HG03095 (cell line): Measurements from ENCODE around the gene RELN.
A peak's percentile ranks its signal among the peaks of the same experiment; 100 is the strongest.
"Not testable (repeated sequence)": the region's sequence is repeated elsewhere in the genome, so short reads cannot be mapped to it uniquely, and the experiment has no call there.

Source experiments
- ATAC-seq: cut with Tn5 transposase; IDR thresholded peaks from one replicate; pipeline ENCODE4 v1.9.1; 2021; ENCODE audit warnings: moderate library complexity; ENCODE audit not compliant: unreplicated experiment

RELN gene

DNA sequence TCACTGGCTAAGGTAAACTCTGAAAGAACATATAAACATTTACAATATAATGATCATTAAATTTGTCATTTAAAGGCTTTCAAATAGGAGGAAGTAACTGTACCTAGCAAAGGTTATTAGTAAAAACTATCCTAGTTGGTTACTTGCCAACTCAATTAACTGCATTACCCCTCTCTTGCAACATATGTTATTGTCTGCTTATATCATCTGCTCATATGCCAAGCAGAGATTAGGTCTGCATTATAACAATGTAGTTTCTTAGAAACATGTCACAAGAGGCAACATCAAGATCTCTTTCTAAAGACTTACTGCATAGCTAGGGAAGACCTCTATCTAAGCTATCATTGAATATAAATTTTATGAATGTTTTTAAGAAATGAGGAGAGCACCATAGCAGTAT, 132.5 kb downstream of the RELN start:
- no peak for ATAC-seq

GRCh38 chr7:103855671-103856070, 133.8 kb downstream of the RELN start:
- no peak for ATAC-seq

DNA sequence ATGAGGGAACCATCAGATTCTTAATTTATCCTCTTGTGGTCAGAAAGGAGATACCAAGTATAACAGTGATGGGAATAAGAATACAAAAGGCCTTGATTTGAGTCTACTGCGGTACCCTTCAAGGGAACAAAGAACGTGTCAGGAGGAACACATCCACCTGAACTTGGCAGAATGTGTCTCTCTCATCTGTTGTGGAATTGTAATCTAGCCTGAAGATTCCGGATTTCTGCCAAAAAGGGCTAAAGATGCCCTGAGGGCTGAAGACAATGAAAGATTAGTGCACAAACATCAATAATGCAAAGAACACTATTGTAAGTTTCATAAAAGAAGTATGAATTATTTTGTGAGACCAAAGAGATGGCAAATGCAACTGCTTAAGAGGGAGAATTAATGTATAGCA, 134.8 kb downstream of the RELN start:
- ATAC-seq, result no peak

GRCh38 chr7:103851357-103851756, 138.1 kb downstream of the RELN start:
- no peak for ATAC-seq

- ATAC-seq, result no peak
These were observed 145.6 kb downstream of the RELN start for GRCh38 chr7:103843689-103844480.

DNA sequence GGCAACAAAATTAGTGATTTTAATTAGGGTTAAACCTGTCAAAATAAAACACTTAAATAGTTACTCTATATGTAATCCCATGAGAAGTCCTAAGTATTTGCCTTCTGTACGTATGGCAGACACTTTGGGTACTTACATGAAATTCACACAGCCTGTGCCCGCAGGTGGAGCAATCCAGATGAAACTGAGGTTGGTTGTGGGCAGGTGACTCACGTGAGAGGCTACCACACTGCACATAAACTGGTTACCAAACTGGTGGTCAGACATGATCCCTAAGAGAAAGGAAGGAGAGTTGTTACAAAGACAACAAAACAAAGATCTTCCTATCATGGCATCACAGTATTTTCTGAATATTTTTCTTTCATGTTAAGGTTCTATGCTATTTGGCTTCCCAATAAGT, 156.1 kb downstream of the RELN start:
- no peak for ATAC-seq

DNA sequence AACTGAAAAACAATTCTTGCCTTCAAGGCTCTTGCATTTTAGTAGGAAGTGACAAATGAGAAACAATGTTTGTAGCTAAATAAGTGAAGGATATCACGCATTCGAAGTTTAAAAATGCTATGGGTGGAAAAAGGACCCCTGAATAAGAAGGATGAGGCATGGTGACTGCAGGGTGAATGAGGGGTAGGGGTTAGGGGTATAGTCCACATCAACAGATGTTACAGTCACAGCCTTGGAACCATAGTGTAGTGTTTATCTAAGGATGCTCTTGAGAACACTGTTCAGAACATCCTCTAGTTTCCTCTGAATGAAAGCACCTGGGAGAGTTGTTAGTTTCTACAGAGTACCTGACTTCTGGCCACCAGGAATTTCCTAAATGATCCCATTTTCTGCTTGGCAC, 157.0 kb downstream of the RELN start:
- no peak for ATAC-seq

GRCh38 chr7:103824251-103824650, 165.2 kb downstream of the RELN start:
- no peak for ATAC-seq

DNA sequence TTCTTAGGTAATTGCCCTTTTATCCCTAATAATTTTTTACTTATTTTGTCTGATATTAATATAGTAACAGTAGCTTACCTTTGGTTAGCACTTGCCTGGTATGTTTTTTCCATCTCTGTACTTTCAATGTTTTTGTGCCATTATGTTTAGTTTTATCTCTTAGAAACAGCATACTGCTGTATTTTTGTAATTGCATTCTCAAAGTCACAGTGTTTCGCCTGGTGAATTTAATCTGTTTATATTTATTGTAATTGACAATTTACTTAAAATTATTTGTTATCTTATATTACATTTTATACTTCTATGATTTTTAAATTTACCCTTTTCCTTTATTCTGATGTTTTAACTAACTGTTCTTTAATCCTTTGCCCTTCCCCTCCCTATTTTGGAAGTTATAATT, 166.4 kb downstream of the RELN start:
- ATAC-seq, result no peak

DNA sequence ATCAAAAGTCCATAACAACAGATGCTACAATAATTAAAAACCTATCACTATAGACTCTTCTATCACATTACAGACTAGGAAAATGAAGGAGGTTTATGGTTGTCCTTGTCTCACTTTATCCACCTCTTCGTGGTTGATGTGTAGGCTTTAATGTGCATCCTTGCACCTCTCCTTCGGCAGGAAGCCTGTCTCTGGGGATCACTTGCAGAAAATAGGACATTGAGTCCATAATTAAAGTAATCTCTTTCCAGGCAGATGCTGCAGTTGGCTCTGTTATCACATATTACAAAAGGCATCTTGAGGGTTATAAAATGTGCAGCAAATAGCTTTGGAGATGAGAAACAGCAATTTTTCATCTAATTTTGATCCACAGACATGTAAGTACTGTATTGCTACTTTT, 168.4 kb downstream of the RELN start:
- no peak for ATAC-seq

GRCh38 chr7:103815972-103816371, 173.5 kb downstream of the RELN start:
- not testable (repeated sequence) for ATAC-seq

DNA sequence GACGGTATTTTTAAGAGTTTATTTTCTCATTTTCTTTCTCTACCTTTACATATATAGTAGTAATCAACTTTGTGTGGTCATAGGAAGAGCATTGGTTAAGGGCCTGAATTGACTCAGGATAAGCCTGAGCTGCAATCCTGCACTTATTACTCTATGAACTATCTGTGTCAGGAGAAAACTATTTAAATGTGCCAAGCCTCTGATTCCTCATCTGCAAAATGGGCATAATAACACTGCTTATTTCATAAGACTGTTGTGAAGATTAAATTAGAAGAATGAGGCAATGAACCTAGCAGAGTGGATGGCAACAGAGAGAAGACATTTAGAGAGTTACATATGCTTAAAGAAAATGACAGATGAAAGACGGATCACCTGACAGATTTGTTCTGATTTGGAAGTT, 175.5 kb downstream of the RELN start:
- no peak for ATAC-seq

DNA sequence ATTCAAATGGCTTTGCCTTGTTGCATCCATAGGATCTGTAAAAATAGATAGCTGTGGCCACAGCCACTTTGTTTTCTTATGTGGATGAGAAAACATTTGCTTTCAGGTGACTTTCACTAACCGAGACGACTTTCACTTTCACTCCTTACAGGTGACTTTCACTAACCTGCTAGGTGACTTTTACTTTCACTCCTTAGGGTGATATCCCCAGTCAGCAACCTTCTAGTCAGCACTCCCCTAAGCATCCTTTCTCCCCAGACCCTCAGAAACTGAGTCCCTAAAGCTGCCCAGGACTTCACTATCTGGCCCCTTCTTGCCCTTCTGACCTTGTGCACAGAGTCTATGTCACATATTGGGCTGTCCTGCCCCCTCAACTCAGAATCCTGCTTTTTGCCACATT, 177.5 kb downstream of the RELN start:
- ATAC-seq, result peak; percentile 70

DNA sequence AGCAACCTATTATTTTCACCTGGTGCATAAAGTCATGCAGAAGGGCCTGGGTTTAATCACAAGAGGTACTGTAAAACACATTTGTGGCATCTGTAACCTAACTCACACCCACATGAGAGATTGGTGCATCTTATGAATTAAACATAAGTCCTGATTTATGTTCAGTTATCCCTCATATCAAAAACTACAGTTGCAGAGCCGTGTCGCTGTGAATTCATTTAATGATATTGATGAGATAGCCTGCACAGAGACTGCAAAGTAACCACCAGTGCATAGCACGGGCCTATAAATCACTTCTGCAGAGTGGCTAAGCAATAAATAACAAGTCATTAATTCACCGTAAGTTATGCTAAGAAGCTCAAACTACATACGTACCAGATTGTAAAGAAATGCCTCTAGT, 178.2 kb downstream of the RELN start:
- ATAC-seq, result no peak

DNA sequence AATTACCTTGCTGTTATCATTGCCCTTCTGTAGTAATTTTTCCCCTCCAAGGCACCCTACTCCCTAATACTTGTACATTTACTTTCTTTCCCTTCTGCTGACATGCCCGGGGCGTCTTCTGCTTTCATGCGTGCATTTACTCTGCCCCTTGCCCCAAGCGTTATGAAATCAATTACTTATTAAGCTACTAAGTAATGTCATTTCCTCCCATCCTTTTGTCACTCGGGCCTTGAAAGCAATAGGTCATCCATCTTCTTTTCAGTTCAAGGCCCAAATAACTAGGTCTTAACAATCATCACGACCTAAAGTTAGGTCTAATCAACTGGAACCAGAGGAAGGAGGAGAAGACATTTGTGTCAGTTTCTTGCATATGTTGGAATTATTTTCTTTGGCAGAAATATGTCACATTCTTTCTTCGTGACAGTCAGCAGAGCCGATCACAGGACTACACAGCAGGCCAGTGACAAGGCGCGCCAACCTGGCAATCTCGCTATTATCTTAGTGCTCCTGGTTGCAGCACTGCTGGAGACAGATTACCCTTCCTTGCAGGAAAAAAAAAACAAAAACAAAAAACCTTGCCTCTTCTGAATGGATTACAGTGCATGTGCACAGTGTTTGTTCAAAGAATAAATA, 179.2 kb downstream of the RELN start:
- no peak for ATAC-seq

GRCh38 chr7:103809229-103809994, 180.0 kb downstream of the RELN start:
- ATAC-seq, result no peak

- ATAC-seq, result no peak
These were observed 184.1 kb downstream of the RELN start for GRCh38 chr7:103805346-103805745.

GRCh38 chr7:103803631-103804030, 185.8 kb downstream of the RELN start:
- ATAC-seq, result no peak

DNA sequence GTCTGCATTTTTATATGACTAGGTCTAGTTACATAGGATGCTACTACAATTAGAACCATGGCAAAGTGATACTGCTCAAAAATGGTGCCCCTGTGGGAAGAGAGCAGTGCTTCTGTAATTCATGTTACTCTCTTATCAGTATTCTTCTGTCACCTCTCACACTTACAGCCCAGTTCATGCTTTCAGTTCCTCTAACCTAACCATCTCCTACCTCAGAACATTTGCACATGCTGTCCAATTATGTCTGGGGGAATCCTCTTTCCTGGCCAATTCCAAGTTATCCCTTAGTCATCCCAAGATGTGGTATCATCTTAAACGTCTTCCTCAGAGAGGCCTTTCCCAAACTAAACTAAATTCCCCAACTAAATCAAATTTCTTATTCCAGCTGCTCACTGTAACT, 190.2 kb downstream of the RELN start:
- ATAC-seq, result no peak

DNA sequence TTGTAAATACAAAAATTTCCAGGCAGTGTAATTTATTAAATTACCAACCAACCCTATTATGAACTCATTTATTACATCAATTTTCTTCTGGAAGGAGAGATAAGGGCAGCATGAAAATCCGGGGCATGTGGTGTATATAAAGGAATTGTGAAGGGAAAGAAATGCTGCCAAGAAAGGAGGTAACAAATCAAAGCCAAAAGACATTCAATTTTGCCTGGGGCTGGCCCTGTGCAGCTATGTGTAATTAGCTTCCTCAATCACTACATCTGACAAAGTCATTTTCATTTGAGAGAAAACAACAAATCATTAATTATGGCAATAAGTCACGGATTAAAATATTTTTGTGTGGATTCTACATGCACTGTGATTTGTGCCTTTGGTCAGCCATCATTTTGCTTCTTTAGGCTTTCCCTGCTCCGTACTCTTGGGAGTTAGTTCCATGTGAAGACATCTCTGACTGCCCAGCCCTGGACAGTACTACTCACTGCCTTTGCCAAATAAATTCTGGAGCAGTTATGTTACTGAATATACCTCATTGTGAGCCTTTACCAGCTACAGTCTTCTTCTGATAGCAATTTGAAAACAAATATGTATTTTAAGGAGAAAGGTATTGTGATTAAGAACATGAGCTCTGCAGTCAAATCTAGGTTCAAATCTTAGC, 191.7 kb downstream of the RELN start:
- no peak for ATAC-seq

DNA sequence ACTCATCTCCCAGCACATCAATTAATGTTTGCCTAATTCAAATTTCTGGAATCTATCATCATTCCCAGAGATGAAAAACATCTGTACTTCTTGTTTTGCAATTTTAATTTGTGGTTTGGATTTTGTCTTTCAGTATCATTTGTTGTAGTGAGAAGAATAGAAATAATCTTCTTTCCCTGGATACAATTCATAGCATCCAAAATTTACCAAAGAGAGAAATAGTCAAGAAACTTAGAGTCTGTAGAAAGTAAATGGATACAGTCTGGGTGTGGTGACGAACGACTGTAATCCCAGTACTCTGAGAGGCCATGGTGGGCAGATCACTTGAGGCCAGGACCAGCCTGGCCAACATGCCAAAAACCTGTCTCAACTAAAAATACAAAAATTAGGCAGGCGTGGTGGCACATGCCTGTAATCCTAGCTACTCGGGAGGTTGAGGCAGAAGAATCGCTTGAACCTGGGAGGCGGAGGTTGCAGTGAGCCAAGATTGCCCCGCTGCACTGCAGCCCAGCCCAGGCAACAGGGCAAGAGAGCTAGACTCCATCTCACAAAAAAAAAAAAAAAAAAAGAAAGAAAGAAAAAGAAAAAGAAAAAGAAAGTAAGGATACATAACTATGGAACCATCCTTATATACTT, 193.0 kb downstream of the RELN start:
- ATAC-seq, result no peak
